Stomach smooth muscle (tissue), 2 donors: ENCODE data around the gene STRN3.

Experiments
- H3K27ac ChIP-seq: one replicate; pipeline ENCODE4 v1.7.0; 2013; ENCODE audit warnings: mild to moderate bottlenecking, low read length, inconsistent platforms
- H3K27me3 ChIP-seq, 2 donors: one replicate each; pipeline ENCODE4 v1.7.0; 2013; ENCODE audit warnings: low read length in 2 of 2; ENCODE audit not compliant: insufficient read depth in 2 of 2, control insufficient read depth in 1 of 2
- H3K36me3 ChIP-seq, 2 donors: one replicate each; pipeline ENCODE4 v1.7.0; 2013; ENCODE audit warnings: low read length in 2 of 2; ENCODE audit not compliant: control insufficient read depth in 2 of 2, insufficient read depth in 2 of 2
- H3K4me1 ChIP-seq: one replicate; pipeline ENCODE4 v1.7.0; 2013; ENCODE audit warnings: low read length; ENCODE audit not compliant: control insufficient read depth, insufficient read depth
- H3K4me3 ChIP-seq, 2 donors: one replicate each; pipeline ENCODE4 v1.7.0; 2013; ENCODE audit warnings: low read length in 2 of 2
- H3K9ac ChIP-seq, 2 donors: one replicate each; pipeline ENCODE4 v1.7.0; 2013; ENCODE audit warnings: low read length in 2 of 2, mild to moderate bottlenecking in 1 of 2
- H3K9me3 ChIP-seq, 2 donors: one replicate each; pipeline ENCODE4 v1.7.0; 2013; ENCODE audit warnings: low read length in 2 of 2; ENCODE audit not compliant: control insufficient read depth in 2 of 2
- donor health status: healthy.
- donor health status: Pancreatic carcinoma.

STRN3 gene

GRCh38 chr14:30872602-30873001 is 153.6 kb downstream of the STRN3 start:
- no peak overlapping the region for H3K27ac ChIP-seq
- H3K27me3 ChIP-seq, result peaks cover 18 to 36% of the 10 kb centered on the region in 2 donors
- no peak overlapping the region for H3K9ac ChIP-seq

DNA sequence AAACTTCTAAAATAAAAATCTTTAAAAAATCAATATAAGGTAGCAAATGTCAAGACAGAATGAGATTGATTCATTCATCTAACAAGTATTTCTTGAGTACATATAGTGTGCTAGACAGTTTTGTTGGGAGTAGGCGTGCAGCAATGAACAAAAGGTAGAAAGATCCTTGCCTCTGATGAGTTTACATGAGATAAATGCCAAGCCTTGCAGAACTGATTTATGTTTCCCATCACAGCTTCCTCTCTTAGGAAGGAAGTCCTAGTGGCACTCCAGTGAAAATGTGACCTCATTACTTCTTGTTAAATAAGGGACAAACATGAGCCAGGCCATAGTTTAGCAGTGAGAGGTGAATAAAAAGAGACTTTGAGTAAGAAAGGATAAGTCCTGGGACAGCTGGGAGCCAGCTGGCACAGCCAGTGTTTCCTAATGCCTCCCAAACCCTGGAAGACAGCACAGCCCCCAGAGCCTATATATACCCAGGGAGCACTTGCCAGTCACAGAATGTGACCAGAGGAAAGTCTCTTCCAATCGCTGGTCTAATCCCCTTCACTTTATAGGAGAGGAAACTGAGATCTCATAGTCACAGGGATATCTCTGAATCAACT is 156.5 kb downstream of the STRN3 start:
- H3K4me3 ChIP-seq, result no peak overlapping the region
- no peaks in the 10 kb centered on the region for H3K9me3 ChIP-seq
- peaks cover 6 to 24% of the 10 kb centered on the region in 2 donors for H3K27me3 ChIP-seq
- H3K27ac ChIP-seq, result no peak overlapping the region
- H3K36me3 ChIP-seq, result no peaks in the 10 kb centered on the region
- peaks cover 3% of the 10 kb centered on the region for H3K4me1 ChIP-seq
- no peak overlapping the region for H3K9ac ChIP-seq

More at GRCh38 chr14:30872602-30873001, 153.6 kb downstream of the STRN3 start:
- Histone ChIP-seq H3K9me3 (no peaks in the 10 kb centered on the region), H3K36me3 (no peaks in the 10 kb centered on the region), H3K4me1 (peaks cover 10% of the 10 kb centered on the region), H3K4me3 (no peak overlapping the region)

DNA sequence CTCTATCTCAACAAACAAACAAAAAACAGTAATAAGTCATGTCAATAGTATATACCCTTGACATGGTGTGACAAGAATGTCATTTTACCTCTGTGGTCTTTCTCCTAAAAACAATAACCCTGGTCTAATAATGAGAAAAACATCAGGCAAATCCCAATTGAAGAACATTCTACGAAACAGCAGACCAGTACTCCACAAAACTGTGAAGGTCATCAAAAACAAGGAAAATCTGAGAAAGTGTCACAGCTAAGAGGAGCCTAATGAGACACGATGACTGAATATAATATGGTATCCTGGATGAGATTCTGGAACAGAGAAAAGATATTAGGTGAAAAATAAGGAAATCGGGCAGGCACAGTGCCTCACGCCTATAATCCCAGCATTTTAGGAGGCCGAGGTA is 157.4 kb downstream of the STRN3 start:
- Histone ChIP-seq H3K27me3 (peaks cover 2 to 15% of the 10 kb centered on the region in 2 donors), H3K4me1 (no peaks in the 10 kb centered on the region), H3K9me3 (no peaks in the 10 kb centered on the region), H3K9ac (no peak overlapping the region), H3K27ac (no peak overlapping the region), H3K4me3 (no peak overlapping the region), H3K36me3 (no peaks in the 10 kb centered on the region)

DNA sequence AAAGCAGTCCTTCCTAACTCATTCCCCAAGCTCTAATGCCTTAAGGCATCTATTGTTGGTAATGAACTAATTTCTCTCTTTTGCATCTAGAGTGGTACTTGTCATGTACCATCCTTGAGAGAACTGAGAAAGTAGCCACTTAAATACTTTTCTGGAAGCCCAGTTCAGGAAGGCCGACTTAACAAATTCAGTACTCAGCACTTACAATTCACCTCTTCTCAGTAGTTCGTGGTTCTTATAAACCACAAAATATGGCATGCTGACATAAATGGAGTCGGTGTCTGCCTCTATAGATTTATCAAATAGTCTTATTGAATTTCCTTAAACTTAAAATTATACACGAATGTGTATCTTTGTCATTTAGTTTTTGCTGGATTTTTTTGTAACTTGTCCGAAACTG is 161.2 kb downstream of the STRN3 start:
- H3K9ac ChIP-seq, result no peak overlapping the region
- no peaks in the 10 kb centered on the region for H3K9me3 ChIP-seq
- H3K36me3 ChIP-seq, result no peaks in the 10 kb centered on the region
- H3K27me3 ChIP-seq, result no peaks in the 10 kb centered on the region
- no peak overlapping the region for H3K27ac ChIP-seq
- no peaks in the 10 kb centered on the region for H3K4me1 ChIP-seq
- no peak overlapping the region for H3K4me3 ChIP-seq

- Histone ChIP-seq H3K27me3 (no peaks in the 10 kb centered on the region), H3K36me3 (no peaks in the 10 kb centered on the region), H3K9me3 (no peaks in the 10 kb centered on the region), H3K4me3 (no peak overlapping the region), H3K27ac (no peak overlapping the region), H3K9ac (no peak overlapping the region), H3K4me1 (no peaks in the 10 kb centered on the region)
Observed at GRCh38 chr14:30861200-30861599, 165.0 kb downstream of the STRN3 start.

GRCh38 chr14:30855345-30856037 is 170.7 kb downstream of the STRN3 start:
- H3K4me1 ChIP-seq, result no peaks in the 10 kb centered on the region
- no peaks in the 10 kb centered on the region for H3K27me3 ChIP-seq
- no peak overlapping the region for H3K9ac ChIP-seq
- no peaks in the 10 kb centered on the region for H3K36me3 ChIP-seq
- H3K4me3 ChIP-seq, result no peak overlapping the region
- H3K27ac ChIP-seq, result no peak overlapping the region
- H3K9me3 ChIP-seq, result no peaks in the 10 kb centered on the region

DNA sequence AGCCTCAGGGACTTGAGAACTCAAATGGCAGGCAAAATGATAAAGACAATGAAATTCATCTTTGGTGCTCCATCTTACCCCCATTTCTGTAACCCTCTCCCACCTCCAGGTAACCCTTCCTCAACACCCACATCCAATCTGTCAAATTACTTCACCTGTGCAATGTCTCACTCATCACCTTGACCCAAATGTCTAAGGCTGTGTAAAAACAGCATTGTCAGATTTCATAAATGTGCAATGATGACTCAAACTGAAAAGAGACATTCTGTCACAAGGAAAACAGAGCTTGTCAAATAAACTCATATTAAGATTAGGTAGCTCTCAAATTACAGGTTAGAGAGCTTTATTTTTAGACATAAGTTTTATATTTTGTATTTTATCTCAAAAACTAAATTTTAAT is 171.7 kb downstream of the STRN3 start:
- H3K27me3 ChIP-seq, result no peaks in the 10 kb centered on the region
- H3K36me3 ChIP-seq, result no peaks in the 10 kb centered on the region
- H3K4me1 ChIP-seq, result no peaks in the 10 kb centered on the region
- no peak overlapping the region for H3K4me3 ChIP-seq
- no peak overlapping the region for H3K27ac ChIP-seq
- no peaks in the 10 kb centered on the region for H3K9me3 ChIP-seq
- no peak overlapping the region for H3K9ac ChIP-seq

DNA sequence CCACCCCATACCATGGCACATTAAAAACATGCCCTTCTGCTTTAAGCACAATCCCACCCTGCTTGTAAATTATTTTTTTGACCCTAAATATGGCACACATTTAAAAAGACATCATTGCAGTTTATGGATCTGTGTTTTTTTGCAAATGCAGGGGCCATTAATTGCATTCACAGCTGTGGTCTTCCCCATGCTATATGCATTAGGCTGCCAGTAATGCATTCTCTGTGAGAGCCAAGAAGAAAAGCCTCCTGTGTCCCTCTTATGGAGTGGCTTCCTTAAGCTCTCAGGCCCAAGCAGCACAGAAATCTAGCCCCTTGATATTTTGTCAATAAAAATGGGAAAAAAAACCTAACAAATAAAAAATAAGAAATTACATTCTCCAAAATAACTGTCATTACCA is 172.2 kb downstream of the STRN3 start:
- Histone ChIP-seq H3K4me3 (no peak overlapping the region), H3K9me3 (no peaks in the 10 kb centered on the region), H3K36me3 (no peaks in the 10 kb centered on the region), H3K9ac (no peak overlapping the region), H3K27ac (no peak overlapping the region), H3K27me3 (no peaks in the 10 kb centered on the region), H3K4me1 (no peaks in the 10 kb centered on the region)

- Histone ChIP-seq H3K27me3 (no peaks in the 10 kb centered on the region), H3K27ac (no peak overlapping the region), H3K36me3 (no peaks in the 10 kb centered on the region), H3K4me1 (no peaks in the 10 kb centered on the region), H3K9me3 (no peaks in the 10 kb centered on the region), H3K4me3 (no peak overlapping the region), H3K9ac (no peak overlapping the region)
Observed at GRCh38 chr14:30849983-30850382, 176.2 kb downstream of the STRN3 start.

GRCh38 chr14:30849354-30849753 is 176.8 kb downstream of the STRN3 start:
- H3K27ac ChIP-seq, result no peak overlapping the region
- no peak overlapping the region for H3K4me3 ChIP-seq
- H3K27me3 ChIP-seq, result no peaks in the 10 kb centered on the region
- H3K9ac ChIP-seq, result no peak overlapping the region
- no peaks in the 10 kb centered on the region for H3K36me3 ChIP-seq
- H3K9me3 ChIP-seq, result no peaks in the 10 kb centered on the region
- no peaks in the 10 kb centered on the region for H3K4me1 ChIP-seq
